Measurements from ENCODE around the gene UCP1.

Gene UCP1, protein sequence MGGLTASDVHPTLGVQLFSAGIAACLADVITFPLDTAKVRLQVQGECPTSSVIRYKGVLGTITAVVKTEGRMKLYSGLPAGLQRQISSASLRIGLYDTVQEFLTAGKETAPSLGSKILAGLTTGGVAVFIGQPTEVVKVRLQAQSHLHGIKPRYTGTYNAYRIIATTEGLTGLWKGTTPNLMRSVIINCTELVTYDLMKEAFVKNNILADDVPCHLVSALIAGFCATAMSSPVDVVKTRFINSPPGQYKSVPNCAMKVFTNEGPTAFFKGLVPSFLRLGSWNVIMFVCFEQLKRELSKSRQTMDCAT

DNA sequence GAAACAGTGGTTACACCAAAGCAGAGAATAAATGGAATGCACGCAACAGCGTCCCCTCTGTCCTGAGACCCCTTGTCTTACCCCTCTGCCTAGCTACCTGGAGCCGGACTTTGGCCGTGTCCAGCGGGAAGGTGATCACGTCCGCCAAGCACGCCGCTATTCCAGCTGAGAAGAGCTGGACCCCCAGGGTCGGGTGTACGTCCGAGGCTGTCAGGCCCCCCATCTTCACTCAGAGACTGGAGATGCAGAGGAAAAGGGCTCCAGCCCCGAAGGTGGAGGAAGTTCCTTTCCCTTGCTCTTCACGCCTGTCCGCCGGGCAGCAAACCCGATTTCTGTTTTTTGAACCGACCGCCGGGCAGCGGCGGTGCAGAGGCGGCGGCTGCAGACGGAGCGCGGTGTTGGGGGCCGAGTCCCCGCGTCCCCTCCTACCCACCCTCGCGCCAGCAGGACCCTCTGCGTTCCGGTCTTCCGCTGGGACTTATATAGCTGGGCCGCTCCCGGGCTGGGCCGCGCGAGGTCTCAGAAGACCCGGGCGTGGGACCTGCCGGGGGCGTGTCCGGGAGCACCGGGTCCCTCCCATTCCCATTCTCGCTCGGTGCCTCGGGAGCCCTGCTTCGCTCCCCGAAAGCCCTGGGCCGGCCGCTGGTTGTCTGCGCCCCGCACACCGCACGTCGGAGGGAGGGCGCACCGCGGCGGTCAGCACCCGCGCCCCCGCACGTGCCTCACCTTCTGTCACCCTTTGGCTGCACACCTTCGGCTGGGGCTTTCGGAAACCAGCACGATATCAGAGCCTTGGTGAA lies at the start of gene UCP1:
UCP1 (minus strand) TSS at position 455 of the 800 bp plus-strand sequence; CDS start at position 223, 232 bp downstream.
- Histone ChIP-seq H3K4me1 (ENCODE audit: insufficient read depth, low read length) (peaks cover 15% of the 10 kb centered on the region), H3K36me3 (ENCODE audit: insufficient read depth, low read length) (no peaks in the 10 kb centered on the region), H3K4me3 (ENCODE audit: low read depth in 1 of 2, low read length in 2 of 2) (peak within 1 kb of the TSS; percentile 56 to 62), H3K27ac (ENCODE audit: low read depth, low read length) (no peak within 1 kb of the TSS), H3K27me3 (ENCODE audit: control insufficient read depth in 1 of 2, insufficient read depth in 2 of 2, low read length in 2 of 2) (peaks cover 30 to 40% of the 10 kb centered on the region in 2 donors), H3K9me3 (ENCODE audit: low read length) (peaks cover 5% of the 10 kb centered on the region), H3K9ac (ENCODE audit: low read length) (no peak within 1 kb of the TSS)

DNA sequence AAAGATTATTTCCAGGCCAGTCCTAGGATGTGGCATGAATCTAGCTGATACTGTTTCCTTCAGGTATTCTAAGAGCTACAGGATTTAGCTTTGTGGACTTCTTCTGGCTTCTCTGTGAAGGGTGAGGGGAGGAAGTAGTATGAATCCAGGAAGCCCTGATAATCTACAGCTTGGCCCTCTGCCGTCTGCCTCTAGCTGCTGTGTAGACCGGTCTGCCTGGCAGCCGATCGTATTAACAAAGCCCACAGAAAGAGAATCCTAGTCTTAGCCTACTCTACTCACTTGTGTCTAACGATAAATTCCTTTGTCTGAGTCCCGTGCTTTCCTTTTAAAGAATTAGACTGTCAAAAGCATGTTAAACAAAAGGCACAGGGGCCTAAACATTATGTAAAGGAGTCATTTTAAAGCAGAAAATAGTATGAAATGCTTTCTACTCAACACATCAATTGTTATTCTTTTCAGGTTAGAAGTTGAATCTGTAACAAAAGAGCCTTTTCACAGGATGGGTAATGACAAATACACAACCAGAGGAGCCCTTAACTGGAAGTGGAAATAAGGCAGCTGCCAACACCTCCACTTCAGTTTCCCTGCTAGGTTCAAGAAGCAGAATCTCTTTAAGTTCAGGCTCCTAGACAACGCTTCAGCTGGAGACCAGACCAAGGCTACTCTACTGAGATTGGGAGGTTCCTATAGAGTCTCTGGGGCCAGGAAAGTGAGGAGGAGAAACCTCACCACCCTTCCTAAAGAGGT lies 48.9 kb upstream of the UCP1 start:
- no peak overlapping the region for H3K4me3 ChIP-seq (ENCODE audit: low read depth in 1 of 2, low read length in 2 of 2)
- H3K9ac ChIP-seq (ENCODE audit: low read length): no peak overlapping the region
- H3K27ac ChIP-seq (ENCODE audit: low read depth, low read length): no peak overlapping the region
- no peaks in the 10 kb centered on the region for H3K36me3 ChIP-seq (ENCODE audit: insufficient read depth, low read length)
- H3K4me1 ChIP-seq (ENCODE audit: insufficient read depth, low read length): no peaks in the 10 kb centered on the region
- no peaks in the 10 kb centered on the region for H3K27me3 ChIP-seq (ENCODE audit: control insufficient read depth in 1 of 2, insufficient read depth in 2 of 2, low read length in 2 of 2)
- no peaks in the 10 kb centered on the region for H3K9me3 ChIP-seq (ENCODE audit: low read length)

DNA sequence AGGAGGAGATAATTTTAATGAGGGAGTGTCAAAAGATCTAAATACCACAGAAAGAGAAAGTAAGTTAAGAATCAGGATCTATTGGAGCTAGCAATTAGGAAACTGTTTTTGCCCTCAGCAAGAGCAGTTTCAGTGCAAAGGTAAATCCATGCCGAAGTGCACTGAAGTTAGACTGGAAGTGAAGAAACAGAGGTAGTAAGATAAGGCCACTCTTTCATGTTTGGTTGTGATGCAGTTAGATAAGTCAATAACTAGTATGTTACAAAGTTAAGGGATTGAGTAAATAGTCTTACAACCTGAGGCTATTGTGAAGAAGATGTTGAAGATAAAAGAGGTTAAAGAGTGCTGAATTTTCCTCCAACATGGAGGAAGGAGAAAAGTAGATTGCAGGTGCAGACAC lies 46.7 kb upstream of the UCP1 start:
- Histone ChIP-seq H3K4me3 (ENCODE audit: low read depth in 1 of 2, low read length in 2 of 2) (no peak overlapping the region), H3K36me3 (ENCODE audit: insufficient read depth, low read length) (no peaks in the 10 kb centered on the region), H3K27me3 (ENCODE audit: control insufficient read depth in 1 of 2, insufficient read depth in 2 of 2, low read length in 2 of 2) (no peaks in the 10 kb centered on the region), H3K27ac (ENCODE audit: low read depth, low read length) (no peak overlapping the region), H3K4me1 (ENCODE audit: insufficient read depth, low read length) (no peaks in the 10 kb centered on the region), H3K9ac (ENCODE audit: low read length) (no peak overlapping the region), H3K9me3 (ENCODE audit: low read length) (no peaks in the 10 kb centered on the region)

DNA sequence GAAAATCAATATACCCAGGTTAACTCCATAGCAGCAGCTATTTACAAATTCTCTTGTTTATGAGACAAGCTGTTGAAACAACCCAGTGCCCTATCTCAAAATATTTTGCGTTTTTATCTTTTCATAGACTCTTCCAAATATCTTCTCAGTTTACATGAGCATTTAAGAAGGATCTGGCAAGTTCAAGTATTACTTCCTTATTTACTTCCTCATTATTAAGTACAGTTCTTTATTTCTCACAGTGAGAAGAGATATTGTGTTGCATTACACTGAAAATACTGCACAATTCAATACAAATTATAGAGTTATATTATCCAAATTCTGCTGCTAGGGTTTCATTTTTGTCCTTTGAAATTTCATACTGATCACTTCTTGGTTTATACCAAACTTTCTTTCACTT lies 43.6 kb upstream of the UCP1 start:
- H3K9me3 ChIP-seq (ENCODE audit: low read length): no peaks in the 10 kb centered on the region
- no peak overlapping the region for H3K27ac ChIP-seq (ENCODE audit: low read depth, low read length)
- no peak overlapping the region for H3K9ac ChIP-seq (ENCODE audit: low read length)
- no peak overlapping the region for H3K4me3 ChIP-seq (ENCODE audit: low read depth in 1 of 2, low read length in 2 of 2)
- H3K4me1 ChIP-seq (ENCODE audit: insufficient read depth, low read length): no peaks in the 10 kb centered on the region
- H3K27me3 ChIP-seq (ENCODE audit: control insufficient read depth in 1 of 2, insufficient read depth in 2 of 2, low read length in 2 of 2): no peaks in the 10 kb centered on the region
- H3K36me3 ChIP-seq (ENCODE audit: insufficient read depth, low read length): no peaks in the 10 kb centered on the region

DNA sequence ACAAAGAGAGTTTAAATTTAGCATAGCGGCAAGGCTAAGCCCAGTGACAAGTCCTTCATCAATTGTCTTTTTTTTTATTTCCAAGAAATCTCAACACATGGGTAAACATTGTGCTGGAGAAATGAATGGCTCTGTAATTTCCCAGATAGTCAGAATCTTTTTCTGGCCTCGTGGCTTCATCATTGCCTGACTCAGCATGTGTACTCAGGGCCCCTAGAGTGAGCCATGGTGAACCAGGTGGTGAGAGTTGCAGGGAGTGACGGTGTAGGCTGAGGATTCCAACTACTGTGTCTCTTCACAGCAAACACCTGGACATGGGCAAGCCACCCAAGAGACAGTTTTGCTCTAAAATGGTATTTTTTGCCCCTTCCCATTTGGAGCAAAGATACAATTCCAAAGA lies 43.1 kb upstream of the UCP1 start:
- H3K27me3 ChIP-seq (ENCODE audit: control insufficient read depth in 1 of 2, insufficient read depth in 2 of 2, low read length in 2 of 2): no peaks in the 10 kb centered on the region
- no peaks in the 10 kb centered on the region for H3K36me3 ChIP-seq (ENCODE audit: insufficient read depth, low read length)
- H3K4me1 ChIP-seq (ENCODE audit: insufficient read depth, low read length): no peaks in the 10 kb centered on the region
- no peak overlapping the region for H3K9ac ChIP-seq (ENCODE audit: low read length)
- H3K27ac ChIP-seq (ENCODE audit: low read depth, low read length): no peak overlapping the region
- no peaks in the 10 kb centered on the region for H3K9me3 ChIP-seq (ENCODE audit: low read length)
- H3K4me3 ChIP-seq (ENCODE audit: low read depth in 1 of 2, low read length in 2 of 2): no peak overlapping the region

DNA sequence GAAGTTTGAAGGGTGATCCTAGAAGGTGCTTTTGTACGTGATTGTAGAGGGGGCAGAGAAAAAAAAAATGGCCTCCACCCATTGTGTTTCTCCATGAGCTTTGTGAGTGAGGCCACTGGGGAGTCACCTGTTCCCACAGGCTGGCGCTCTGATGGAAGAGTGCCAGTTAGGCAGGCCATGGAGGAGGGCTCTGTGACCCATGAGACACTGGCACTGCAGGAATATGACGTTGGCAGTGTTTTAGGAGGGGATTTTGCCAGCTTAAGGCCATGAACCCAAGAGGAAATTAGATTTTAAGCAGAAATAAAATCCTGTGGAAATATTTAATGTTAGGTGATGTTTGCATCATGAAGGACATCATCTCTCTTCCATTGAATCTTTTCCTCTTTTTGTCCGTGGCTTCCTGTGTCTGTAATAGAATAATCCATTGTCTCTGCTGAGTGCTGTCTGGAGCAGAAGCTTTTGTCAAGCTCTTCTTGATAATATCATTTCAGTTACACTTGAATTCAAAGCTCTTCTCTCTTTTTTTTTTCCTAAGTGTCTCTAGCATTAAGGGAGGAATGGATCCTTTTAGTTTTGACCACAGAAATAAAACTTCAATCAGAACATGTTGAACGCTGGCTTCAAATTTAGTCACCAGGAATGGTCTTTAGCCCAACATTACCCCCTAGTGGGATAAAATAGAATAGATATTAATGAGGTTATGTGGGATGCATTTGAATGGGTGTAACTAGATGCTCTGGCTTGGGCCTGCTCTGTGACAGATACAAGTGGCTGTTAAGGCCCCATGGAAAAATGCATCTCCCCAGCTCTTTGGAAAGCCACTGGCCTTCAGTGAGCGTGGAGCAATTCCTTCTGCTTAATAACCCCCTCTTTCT lies 41.0 kb upstream of the UCP1 start:
- Histone ChIP-seq H3K4me1 (ENCODE audit: insufficient read depth, low read length) (no peaks in the 10 kb centered on the region), H3K9ac (ENCODE audit: low read length) (no peak overlapping the region), H3K27ac (ENCODE audit: low read depth, low read length) (no peak overlapping the region), H3K9me3 (ENCODE audit: low read length) (no peaks in the 10 kb centered on the region), H3K4me3 (ENCODE audit: low read depth in 1 of 2, low read length in 2 of 2) (no peak overlapping the region), H3K27me3 (ENCODE audit: control insufficient read depth in 1 of 2, insufficient read depth in 2 of 2, low read length in 2 of 2) (no peaks in the 10 kb centered on the region), H3K36me3 (ENCODE audit: insufficient read depth, low read length) (no peaks in the 10 kb centered on the region)

DNA sequence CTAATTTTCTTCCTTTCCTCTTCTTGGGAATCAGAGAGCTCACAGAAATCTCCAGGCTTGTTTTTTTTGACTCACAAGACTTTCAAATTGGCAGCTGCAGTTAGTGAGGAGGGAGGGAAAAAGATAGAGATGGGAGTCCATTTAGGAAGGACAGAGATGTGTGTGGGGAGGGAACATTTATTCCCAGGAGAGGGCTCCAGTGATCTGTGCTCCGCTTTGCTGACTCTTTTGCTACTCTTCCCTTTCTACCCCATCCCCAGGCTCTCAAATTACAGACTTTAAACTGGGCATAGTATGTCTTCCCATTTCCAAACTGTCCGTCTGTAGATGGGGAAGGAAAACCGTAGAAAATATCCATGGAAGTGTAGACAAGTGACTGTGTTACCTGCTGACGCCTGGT lies 39.1 kb upstream of the UCP1 start:
- Histone ChIP-seq H3K27me3 (ENCODE audit: control insufficient read depth in 1 of 2, insufficient read depth in 2 of 2, low read length in 2 of 2) (no peaks in the 10 kb centered on the region), H3K4me3 (ENCODE audit: low read depth in 1 of 2, low read length in 2 of 2) (no peak overlapping the region), H3K9me3 (ENCODE audit: low read length) (no peaks in the 10 kb centered on the region), H3K9ac (ENCODE audit: low read length) (no peak overlapping the region), H3K27ac (ENCODE audit: low read depth, low read length) (no peak overlapping the region), H3K36me3 (ENCODE audit: insufficient read depth, low read length) (no peaks in the 10 kb centered on the region), H3K4me1 (ENCODE audit: insufficient read depth, low read length) (no peaks in the 10 kb centered on the region)

DNA sequence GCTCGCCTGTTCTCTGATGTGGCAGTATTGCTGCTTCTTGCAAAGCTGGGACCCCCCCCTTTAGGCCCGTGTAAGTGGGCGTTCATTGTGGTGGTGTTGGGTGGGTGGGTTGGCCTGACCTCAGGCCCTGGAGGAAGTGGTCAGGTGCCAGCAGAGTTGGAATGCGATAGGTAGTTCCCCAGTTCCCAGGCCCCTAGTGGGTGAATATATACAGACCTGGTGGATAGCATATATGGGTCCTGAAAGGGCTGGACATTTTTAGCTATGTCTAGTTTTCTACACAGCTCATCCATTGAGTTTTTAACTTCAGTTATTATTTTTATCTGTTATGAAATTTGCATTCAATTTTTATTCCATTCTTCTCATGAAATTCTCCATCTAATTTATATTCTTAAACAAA lies 35.8 kb upstream of the UCP1 start:
- H3K4me1 ChIP-seq (ENCODE audit: insufficient read depth, low read length): no peaks in the 10 kb centered on the region
- H3K4me3 ChIP-seq (ENCODE audit: low read depth in 1 of 2, low read length in 2 of 2): no peak overlapping the region
- no peaks in the 10 kb centered on the region for H3K9me3 ChIP-seq (ENCODE audit: low read length)
- no peaks in the 10 kb centered on the region for H3K36me3 ChIP-seq (ENCODE audit: insufficient read depth, low read length)
- no peak overlapping the region for H3K27ac ChIP-seq (ENCODE audit: low read depth, low read length)
- H3K9ac ChIP-seq (ENCODE audit: low read length): no peak overlapping the region
- H3K27me3 ChIP-seq (ENCODE audit: control insufficient read depth in 1 of 2, insufficient read depth in 2 of 2, low read length in 2 of 2): no peaks in the 10 kb centered on the region

DNA sequence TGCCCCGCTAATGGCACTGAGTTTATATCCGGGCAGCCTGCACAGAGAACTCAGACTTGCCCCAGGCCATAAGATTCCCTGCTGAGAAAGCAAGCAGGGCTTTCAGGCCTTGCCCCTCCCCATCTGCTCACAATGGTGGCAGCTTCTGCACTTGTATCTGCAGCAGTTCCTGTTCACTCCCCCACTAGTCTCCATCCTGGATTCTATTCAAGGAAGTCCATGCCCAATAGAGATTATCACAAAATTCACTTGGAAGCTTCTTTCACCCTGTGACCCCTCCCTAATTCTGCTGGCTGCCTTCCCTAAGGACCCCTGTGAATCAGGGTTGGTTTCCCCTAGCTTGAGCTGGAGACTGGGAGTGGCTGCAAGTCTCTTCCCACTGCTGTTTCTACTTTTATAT lies 34.5 kb upstream of the UCP1 start:
- H3K27ac ChIP-seq (ENCODE audit: low read depth, low read length): no peak overlapping the region

DNA sequence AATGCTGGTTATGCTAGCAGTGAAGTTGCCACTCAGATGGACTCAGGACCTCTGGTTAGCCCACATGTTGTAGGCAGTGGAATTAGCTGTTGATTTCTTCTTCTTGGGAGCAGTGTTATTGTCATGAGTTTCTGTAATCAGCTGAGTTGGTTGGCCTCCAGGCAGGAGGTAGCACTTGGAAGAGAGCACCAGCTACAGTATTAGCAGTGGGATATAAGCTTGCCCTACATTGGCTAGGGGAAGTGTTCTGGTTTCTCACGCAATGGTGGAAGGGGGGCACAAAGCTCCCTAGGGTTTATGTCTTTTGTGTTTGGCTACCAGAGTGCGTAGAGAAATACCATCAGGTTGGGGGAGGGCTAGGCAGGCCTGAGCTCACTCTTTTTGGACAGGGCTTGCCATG lies 34.0 kb upstream of the UCP1 start:
- no peaks in the 10 kb centered on the region for H3K9me3 ChIP-seq (ENCODE audit: low read length)
- H3K4me1 ChIP-seq (ENCODE audit: insufficient read depth, low read length): no peaks in the 10 kb centered on the region
- H3K27ac ChIP-seq (ENCODE audit: low read depth, low read length): no peak overlapping the region
- H3K36me3 ChIP-seq (ENCODE audit: insufficient read depth, low read length): no peaks in the 10 kb centered on the region
- H3K27me3 ChIP-seq (ENCODE audit: control insufficient read depth in 1 of 2, insufficient read depth in 2 of 2, low read length in 2 of 2): no peaks in the 10 kb centered on the region
- H3K4me3 ChIP-seq (ENCODE audit: low read depth in 1 of 2, low read length in 2 of 2): no peak overlapping the region
- no peak overlapping the region for H3K9ac ChIP-seq (ENCODE audit: low read length)

More for the DNA sequence above, 34.5 kb upstream of the UCP1 start:
- Histone ChIP-seq H3K4me3 (ENCODE audit: low read depth in 1 of 2, low read length in 2 of 2) (no peak overlapping the region), H3K27me3 (ENCODE audit: control insufficient read depth in 1 of 2, insufficient read depth in 2 of 2, low read length in 2 of 2) (no peaks in the 10 kb centered on the region), H3K36me3 (ENCODE audit: insufficient read depth, low read length) (no peaks in the 10 kb centered on the region), H3K9ac (ENCODE audit: low read length) (no peak overlapping the region), H3K9me3 (ENCODE audit: low read length) (no peaks in the 10 kb centered on the region), H3K4me1 (ENCODE audit: insufficient read depth, low read length) (no peaks in the 10 kb centered on the region)

DNA sequence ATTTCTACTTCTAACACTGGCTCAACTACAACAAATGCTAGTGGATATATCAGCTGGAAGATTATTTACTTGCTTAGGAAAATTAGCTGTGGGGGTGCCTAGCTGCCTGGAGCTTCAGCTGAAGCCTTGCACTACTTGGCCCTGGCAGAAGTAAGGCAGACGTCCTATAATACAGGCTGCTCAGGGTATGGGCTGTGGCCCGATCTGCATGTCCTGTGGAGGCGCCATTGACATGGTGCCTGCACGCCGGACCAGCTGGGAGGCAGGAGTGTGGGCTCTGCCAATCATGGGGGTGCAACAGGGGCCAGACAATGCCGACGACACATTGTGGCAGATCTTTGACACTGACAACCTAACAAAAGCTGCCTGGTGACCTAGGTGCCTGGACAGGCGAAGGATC lies 31.6 kb upstream of the UCP1 start:
- Histone ChIP-seq H3K27me3 (ENCODE audit: control insufficient read depth in 1 of 2, insufficient read depth in 2 of 2, low read length in 2 of 2) (no peaks in the 10 kb centered on the region), H3K9me3 (ENCODE audit: low read length) (no peaks in the 10 kb centered on the region), H3K36me3 (ENCODE audit: insufficient read depth, low read length) (no peaks in the 10 kb centered on the region), H3K4me1 (ENCODE audit: insufficient read depth, low read length) (no peaks in the 10 kb centered on the region), H3K9ac (ENCODE audit: low read length) (no peak overlapping the region), H3K4me3 (ENCODE audit: low read depth in 1 of 2, low read length in 2 of 2) (no peak overlapping the region), H3K27ac (ENCODE audit: low read depth, low read length) (no peak overlapping the region)
